Type B pancreatic cell (in vitro differentiated cells): ENCODE data around the gene ERC2. TPM values are rescaled to one million over a fixed set of nuclear protein-coding genes. Genes with fewer than 3 reads are reported as not detected.

Experiments used
- DNase-seq: peaks from one replicate; pipeline ENCODE4 v3.0.0; 2021; ENCODE audit warnings: mixed read lengths; ENCODE audit not compliant: unreplicated experiment; ENCODE audit errors: extremely low spot score
- H3K27ac Mint-ChIP-seq: 2 replicates; pipeline ENCODE4 v1.8.0; 2021; ENCODE audit warnings: mild to moderate bottlenecking, mixed read lengths
- H3K27me3 Mint-ChIP-seq: 2 replicates; pipeline ENCODE4 v1.8.0; 2021; ENCODE audit warnings: mixed read lengths
- H3K36me3 Mint-ChIP-seq: 2 replicates; pipeline ENCODE4 v1.8.0; 2021; ENCODE audit warnings: mixed read lengths
- H3K4me1 Mint-ChIP-seq: one replicate; pipeline ENCODE4 v1.8.0; 2021; ENCODE audit warnings: mixed read lengths; ENCODE audit not compliant: unreplicated experiment
- H3K4me3 Mint-ChIP-seq: 2 replicates; pipeline ENCODE4 v1.8.0; 2021; ENCODE audit warnings: mild to moderate bottlenecking, mixed read lengths
- H3K9me3 Mint-ChIP-seq: 2 replicates; pipeline ENCODE4 v1.8.0; 2021; ENCODE audit warnings: mixed read lengths
- total RNA-seq: library from RNA; stranded (reverse); gene quantifications from 2 replicates; pipeline ENCODE4 v1.2.1, GENCODE V29; 2021; ENCODE audit warnings: low replicate concordance
- TF ChIP-seq, protein P1 (sequence below): fragments of 200-600 bp; sonication (generic); conservative IDR thresholded peaks from 2 replicates; pipeline ENCODE4 v1.5.0; 2021; ENCODE audit warnings: antibody characterized with exemption, mild to moderate bottlenecking

ERC2 gene
- total RNA-seq, 1 donor from 2014 or later = 6.1 TPM

DNA sequence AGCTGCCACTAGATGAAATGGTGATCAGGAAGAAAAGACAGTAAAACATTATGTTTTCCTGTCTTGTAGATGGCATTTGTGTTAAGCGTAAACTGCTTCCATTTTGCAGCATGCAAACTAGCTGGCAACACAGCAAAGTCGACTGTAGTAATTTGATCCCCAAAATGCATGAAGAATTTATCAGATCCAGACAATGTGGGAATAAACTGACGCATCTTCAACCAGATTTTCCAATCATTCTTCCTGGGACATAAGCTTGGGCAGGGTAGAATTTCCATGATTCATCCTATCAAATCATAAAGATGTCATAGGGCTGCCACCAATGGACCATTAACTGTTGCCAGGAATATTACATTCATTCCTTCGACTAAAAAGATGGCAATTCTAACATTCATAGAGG, 260.3 kb downstream of the ERC2 start:
- H3K4me3 Mint-ChIP-seq = no peak overlapping the region
- peaks cover 17% of the 10 kb centered on the region for H3K4me1 Mint-ChIP-seq
- H3K27me3 Mint-ChIP-seq = no peaks in the 10 kb centered on the region
- DNase-seq = no peak
- peaks cover 7% of the 10 kb centered on the region for H3K9me3 Mint-ChIP-seq
- no peaks in the 10 kb centered on the region for H3K36me3 Mint-ChIP-seq
- H3K27ac Mint-ChIP-seq = no peak overlapping the region
- TF ChIP-seq, protein P1, sequence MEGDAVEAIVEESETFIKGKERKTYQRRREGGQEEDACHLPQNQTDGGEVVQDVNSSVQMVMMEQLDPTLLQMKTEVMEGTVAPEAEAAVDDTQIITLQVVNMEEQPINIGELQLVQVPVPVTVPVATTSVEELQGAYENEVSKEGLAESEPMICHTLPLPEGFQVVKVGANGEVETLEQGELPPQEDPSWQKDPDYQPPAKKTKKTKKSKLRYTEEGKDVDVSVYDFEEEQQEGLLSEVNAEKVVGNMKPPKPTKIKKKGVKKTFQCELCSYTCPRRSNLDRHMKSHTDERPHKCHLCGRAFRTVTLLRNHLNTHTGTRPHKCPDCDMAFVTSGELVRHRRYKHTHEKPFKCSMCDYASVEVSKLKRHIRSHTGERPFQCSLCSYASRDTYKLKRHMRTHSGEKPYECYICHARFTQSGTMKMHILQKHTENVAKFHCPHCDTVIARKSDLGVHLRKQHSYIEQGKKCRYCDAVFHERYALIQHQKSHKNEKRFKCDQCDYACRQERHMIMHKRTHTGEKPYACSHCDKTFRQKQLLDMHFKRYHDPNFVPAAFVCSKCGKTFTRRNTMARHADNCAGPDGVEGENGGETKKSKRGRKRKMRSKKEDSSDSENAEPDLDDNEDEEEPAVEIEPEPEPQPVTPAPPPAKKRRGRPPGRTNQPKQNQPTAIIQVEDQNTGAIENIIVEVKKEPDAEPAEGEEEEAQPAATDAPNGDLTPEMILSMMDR = no peak

DNA sequence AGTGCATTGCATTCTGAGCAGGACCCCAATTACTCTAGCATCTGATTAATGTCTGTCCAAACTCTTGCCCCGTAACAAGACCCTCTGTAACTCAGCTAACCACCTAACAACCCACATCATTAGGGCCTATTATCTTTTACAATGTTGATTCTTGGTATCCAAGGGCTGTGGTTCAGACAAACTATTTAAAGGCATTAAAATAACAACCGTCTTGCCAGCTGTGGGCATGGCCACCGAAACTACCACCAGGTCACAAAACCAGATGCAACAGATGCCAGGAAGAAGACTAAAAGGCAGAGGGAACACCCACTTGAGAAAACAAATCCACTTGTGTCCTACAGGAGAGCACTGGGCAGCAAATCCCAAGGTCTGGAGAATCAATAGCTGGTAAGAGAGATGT, 262.9 kb downstream of the ERC2 start:
- H3K27me3 Mint-ChIP-seq = no peaks in the 10 kb centered on the region
- H3K4me1 Mint-ChIP-seq = peaks cover 17% of the 10 kb centered on the region
- TF ChIP-seq, protein P1 = no peak
- H3K27ac Mint-ChIP-seq = no peak overlapping the region
- no peak for DNase-seq
- no peak overlapping the region for H3K4me3 Mint-ChIP-seq
- H3K9me3 Mint-ChIP-seq = no peaks in the 10 kb centered on the region
- H3K36me3 Mint-ChIP-seq = no peaks in the 10 kb centered on the region

DNA sequence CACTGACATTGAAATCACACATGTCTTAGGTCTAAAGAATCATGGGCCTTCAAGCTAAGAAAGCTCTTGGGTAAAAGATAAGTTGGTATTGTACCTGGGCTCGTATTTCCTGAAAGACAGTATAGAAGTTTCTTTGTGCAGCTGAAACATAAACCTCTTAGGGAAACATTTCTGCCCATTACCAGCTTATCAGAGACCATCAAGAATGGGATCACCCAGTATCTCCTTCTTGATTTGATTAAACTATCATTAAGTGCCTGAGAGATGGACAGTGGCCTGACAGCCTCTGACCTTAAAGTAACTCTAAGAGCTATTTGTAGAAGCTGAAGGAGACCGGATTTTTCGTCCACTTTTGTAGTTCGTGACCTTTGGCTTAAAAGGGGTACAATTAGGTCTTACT, 265.3 kb downstream of the ERC2 start:
- TF ChIP-seq, protein P1 = no peak
- Mint-ChIP-seq H3K36me3 (no peaks in the 10 kb centered on the region), H3K4me1 (peaks cover 10% of the 10 kb centered on the region), H3K27me3 (no peaks in the 10 kb centered on the region), H3K9me3 (peaks cover 5% of the 10 kb centered on the region), H3K27ac (no peak overlapping the region), H3K4me3 (no peak overlapping the region)
- no peak for DNase-seq

DNA sequence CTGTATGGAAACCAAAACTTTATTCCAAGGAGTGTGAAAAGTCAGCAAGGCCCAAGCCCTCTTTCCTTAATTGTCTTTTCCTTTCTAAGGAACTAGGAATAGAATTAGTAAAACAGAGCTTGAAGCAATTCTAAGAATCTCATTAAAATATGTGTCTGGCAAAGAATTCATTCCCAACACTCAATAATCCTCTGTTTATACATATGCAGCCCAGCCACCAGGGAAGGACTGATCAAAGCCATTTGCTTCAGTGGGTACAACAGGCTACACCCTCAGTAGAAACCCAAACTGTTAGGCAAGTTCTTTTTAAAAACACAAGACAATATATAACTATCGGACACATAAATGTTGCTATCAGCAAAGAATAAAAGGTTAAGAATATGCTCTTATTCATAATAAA, 266.9 kb downstream of the ERC2 start:
- Mint-ChIP-seq H3K36me3 (no peaks in the 10 kb centered on the region), H3K9me3 (peaks cover 5% of the 10 kb centered on the region), H3K27ac (no peak overlapping the region), H3K4me3 (no peak overlapping the region), H3K27me3 (no peaks in the 10 kb centered on the region), H3K4me1 (peaks cover 11% of the 10 kb centered on the region)
- DNase-seq = no peak
- TF ChIP-seq, protein P1 = no peak

DNA sequence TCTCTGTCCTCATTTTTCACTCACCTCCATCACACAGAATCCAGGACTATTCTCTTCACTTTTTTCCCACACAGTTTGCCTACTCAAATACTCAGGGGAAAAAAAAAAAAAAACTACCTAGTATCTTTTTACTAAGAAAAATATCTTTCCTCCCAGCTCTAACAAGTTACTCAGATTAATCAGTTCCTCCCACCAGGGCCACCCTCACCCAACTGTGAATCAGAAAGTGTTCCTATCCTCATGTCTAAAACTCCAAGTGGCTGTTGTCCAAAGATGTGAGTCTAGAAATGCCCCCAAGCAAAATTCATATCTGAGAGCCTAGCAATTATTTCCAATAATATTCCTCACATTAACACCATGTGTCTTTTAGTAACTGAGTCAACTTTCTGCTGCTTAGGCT, 268.0 kb downstream of the ERC2 start:
- Mint-ChIP-seq H3K36me3 (no peaks in the 10 kb centered on the region), H3K9me3 (peaks cover 5% of the 10 kb centered on the region), H3K4me1 (peaks cover 10% of the 10 kb centered on the region), H3K27ac (no peak overlapping the region), H3K4me3 (no peak overlapping the region), H3K27me3 (no peaks in the 10 kb centered on the region)
- TF ChIP-seq, protein P1 = no peak
- DNase-seq = no peak

DNA sequence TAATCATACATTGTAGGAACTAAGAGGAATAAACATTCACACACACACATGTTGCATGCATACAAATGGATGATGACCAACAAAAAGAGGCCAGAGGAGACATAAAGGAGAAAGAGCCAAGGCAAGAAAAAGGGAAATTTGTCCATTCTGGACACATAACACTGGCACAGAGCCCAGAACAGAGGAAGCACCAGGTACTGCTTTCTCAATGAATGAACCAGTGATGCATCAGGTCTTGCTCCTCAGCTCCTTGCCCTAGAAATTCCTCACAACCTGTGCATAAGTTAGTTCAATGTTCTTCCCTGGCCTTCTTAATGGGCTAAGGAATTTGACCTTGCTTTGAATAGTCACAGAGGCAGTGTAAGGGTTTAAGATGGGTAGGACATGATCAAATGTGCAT, 270.3 kb downstream of the ERC2 start:
- Mint-ChIP-seq H3K4me1 (peaks cover 9% of the 10 kb centered on the region), H3K9me3 (peaks cover 5% of the 10 kb centered on the region), H3K36me3 (no peaks in the 10 kb centered on the region), H3K27ac (no peak overlapping the region), H3K27me3 (no peaks in the 10 kb centered on the region), H3K4me3 (no peak overlapping the region)
- DNase-seq = no peak
- TF ChIP-seq, protein P1 = no peak
